ENCODE measurements around the gene TCHH.
"Not testable (repeated sequence)": the region's sequence is repeated elsewhere in the genome, so short reads cannot be mapped to it uniquely, and the experiment has no call there.

The TCHH gene, protein sequence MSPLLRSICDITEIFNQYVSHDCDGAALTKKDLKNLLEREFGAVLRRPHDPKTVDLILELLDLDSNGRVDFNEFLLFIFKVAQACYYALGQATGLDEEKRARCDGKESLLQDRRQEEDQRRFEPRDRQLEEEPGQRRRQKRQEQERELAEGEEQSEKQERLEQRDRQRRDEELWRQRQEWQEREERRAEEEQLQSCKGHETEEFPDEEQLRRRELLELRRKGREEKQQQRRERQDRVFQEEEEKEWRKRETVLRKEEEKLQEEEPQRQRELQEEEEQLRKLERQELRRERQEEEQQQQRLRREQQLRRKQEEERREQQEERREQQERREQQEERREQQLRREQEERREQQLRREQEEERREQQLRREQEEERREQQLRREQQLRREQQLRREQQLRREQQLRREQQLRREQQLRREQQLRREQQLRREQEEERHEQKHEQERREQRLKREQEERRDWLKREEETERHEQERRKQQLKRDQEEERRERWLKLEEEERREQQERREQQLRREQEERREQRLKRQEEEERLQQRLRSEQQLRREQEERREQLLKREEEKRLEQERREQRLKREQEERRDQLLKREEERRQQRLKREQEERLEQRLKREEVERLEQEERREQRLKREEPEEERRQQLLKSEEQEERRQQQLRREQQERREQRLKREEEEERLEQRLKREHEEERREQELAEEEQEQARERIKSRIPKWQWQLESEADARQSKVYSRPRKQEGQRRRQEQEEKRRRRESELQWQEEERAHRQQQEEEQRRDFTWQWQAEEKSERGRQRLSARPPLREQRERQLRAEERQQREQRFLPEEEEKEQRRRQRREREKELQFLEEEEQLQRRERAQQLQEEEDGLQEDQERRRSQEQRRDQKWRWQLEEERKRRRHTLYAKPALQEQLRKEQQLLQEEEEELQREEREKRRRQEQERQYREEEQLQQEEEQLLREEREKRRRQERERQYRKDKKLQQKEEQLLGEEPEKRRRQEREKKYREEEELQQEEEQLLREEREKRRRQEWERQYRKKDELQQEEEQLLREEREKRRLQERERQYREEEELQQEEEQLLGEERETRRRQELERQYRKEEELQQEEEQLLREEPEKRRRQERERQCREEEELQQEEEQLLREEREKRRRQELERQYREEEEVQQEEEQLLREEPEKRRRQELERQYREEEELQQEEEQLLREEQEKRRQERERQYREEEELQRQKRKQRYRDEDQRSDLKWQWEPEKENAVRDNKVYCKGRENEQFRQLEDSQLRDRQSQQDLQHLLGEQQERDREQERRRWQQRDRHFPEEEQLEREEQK (N-terminal part only)

DNA sequence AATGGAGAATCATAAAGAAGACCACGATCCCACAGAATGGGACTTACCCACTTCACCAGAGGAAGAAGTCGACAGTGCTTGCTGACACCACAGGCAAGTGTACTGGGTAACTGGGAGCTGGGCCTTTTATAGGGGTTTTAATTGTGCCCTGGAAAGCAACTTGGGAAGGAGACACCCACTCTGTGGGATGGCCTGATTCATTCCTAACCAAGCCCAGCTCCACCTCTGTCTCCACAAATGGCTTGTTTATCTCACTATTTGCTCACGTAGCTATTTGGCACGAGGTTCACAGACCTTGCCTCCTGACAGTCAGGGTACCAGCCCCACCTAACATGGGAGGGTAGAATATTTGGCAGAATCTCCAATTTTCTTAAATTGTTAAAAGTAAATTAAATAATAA is at the start of gene TCHH:
TSS of gene TCHH (minus strand) at position 101 of the 400 bp plus-strand sequence. CDS start 1,364 bp downstream, outside the sequence.
- no peak for DNase-seq (ENCODE audit: low read depth)

DNA sequence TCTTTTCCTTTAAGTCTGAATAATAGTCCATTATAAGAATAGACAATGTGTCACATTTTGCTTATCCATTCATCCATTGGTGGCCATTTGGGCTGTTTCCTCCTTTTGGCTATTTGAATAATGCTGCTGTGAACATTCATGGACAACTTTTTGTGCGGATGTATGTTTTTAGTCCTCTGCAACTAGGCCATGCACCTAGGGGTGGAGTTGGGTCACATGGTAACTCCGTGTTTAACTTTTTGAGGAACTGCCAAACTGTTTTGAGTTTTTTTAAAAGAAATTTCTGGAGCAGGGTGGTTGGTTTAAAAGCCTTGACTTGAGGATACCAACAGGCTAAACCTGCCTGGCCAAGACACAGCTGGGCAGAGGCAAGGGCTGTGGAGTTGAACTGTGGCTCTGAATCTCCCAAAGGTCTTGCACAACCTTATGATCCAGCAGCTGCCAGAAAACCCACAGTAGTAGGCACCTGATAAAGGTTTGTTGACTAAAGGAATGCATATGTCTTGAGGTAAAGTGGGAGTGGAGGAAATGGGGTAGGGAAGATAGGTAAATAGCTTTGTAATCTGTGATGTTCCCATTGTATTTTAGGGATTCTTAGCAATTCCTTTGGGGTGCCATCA is 49.4 kb upstream of the TCHH start:
- no peak for DNase-seq (ENCODE audit: low read depth)

DNA sequence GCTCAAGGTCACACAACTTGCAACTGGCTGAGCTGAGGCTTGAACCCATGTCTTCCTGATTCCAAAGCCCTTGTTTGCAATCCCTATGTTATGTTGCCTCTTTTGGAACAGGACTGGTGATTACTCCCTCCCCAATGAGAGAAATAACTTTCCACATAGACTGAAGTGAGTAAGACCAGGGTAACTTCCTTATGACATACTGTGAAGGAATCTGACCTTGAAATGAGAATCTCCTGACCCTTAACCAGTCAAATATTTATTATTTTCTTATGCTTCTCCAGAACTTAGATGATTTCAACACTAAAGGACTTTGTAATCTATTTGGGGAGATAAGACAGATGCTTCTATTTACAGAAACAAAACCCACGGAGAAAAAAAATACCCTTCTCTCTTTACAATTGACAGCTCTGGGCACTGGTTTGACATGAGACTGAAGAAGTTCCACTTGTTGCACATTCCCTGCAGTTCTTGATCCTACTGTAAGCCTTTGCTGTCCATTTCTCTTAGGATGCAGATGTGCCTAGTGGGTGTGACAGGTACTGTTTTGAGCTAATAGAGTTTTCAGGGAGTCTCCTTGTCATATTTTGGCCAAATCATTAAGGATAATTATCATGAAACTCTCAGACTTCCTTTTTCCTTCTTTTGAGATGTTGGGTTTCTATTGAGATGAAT is 47.7 kb upstream of the TCHH start:
- DNase-seq (ENCODE audit: low read depth), result no peak

DNA sequence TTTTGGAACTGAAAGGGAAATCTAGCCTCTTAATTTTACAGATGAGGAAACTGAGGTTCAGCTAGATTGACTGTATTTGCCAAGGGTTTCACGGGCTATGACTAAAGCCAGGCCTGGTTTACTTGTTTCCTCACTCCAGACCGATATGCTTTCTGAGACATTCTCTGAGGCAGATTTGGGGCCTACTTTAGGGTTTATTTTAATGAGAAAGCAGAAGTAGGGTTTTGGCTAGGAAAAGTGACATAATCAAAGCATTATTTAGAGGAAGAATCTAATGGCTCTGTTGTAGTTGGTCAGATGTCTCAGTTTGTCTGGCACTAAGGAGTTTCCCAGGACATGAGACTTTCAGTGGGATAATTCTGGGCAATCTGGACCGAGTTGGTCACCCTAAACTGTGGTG is 45.3 kb upstream of the TCHH start:
- DNase-seq (ENCODE audit: low read depth), result no peak

DNA sequence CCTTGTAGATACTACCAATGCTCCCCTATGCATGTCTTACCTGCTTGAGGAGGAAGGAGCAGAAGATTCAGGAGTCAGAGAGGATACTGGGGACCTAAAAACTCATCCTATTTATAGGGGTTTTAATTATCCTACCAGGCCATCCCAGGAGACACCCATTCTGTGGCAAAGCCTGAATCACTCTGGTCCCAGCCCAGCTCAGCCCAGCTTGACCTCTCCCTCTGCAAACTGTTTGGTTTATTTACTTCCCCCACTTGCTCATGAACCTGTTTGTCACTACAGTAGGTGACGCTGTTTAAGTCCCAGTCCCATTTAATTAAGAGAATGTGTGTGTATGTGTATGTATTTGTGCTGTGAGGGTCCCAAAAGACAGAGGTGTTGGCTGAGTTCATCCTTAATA is 43.9 kb upstream of the TCHH start, which contains the start of gene RPTN:
TSS of gene RPTN (minus strand) at position 85 of the 400 bp plus-strand sequence. CDS start 1,339 bp downstream, outside the sequence.
- DNase-seq (ENCODE audit: low read depth), result no peak

DNA sequence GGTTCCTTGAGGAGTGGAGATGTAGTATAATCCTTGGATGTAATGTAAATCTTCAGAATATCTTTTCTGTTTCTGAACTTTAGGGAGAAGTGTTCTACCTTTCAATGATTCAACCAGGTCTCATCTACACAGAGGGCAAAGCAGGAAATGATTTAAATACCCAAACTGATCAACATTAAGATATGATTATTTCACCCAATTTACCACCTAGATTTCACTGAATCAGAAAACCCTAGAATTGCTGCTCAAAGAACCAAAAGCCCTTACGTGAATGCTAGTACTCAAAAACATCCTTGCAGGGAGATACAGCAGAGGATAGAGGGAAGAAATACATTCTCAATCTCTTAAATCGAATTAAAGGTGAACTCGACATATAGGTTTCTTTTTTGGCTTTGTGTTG is 38.8 kb upstream of the TCHH start:
- DNase-seq (ENCODE audit: low read depth), result no peak

DNA sequence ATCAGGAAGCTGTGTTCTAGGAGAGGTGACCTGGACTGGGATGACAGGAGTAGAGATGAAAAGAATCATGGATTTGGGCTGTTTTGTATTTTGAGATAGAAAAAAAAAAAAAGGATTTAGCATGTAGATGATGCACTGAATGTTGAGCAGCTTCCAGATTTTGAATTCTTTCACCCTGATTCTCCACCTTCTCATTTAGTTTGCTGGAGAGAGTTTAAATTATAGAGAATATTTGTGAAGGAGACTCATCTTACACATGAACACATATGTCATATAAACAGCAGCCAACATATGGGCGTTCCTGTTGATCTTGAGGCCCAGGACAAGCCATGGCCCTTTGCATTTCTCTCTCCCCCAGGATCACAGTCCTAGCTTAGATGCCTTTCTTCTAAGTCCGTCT is 36.4 kb upstream of the TCHH start:
- DNase-seq (ENCODE audit: low read depth), result no peak

DNA sequence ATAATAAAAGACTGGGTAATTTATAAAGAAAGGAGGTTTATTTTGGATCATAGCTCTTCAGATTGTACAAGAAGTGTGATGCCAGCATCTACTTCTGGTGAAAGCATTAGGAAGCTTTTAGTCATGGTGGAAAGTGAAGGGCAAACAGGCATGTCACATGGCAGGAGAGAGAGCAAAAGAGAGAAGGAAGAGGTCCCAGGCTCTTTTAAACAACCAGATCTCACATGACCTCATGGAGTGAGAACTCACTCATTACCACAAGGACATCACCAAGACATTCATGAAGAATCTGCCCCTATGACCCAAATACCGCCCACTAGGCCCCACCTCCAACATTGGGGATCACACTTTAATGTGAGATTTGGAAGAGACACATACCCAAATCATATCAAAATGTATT is 33.7 kb upstream of the TCHH start:
- no peak for DNase-seq (ENCODE audit: low read depth)

DNA sequence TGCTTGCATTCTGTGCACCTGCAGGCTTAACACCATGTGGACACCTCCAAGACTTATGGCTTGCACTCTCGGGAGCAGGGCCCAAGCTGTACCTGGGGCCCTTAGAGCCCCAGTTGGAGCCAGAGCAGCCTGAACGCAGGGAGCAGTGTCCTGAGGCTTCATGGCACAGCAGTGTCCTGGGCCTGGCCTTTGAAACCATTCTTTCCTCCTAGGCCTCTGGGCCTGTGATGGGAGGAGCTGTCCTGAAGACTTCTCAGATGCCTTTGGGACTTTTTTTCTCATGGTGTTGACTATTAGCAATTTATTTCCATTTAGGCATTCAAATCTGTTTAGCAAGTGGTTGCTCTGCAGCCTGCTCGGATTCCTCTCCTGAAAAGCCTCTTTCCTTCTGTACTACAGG is 32.8 kb upstream of the TCHH start:
- no peak for DNase-seq (ENCODE audit: low read depth)

DNA sequence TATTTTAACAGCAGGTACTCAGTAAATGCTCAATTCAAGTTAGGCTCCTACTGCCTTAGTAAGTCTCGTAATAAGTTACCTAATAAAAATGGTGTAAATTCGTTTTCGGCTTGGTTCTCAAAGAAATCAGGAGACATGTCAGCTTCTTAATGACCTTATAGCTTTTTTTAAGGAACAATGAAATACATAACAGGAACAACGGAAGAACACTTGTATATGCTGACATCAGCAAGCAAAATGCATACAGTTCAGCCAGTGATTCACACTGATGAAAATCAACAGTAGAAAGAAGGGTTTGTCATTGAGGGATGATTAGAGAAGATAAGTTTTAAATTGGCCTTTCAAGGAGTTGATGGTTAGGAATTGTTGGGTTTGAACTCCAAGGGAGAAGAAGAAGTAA is 30.5 kb upstream of the TCHH start:
- no peak for DNase-seq (ENCODE audit: low read depth)

DNA sequence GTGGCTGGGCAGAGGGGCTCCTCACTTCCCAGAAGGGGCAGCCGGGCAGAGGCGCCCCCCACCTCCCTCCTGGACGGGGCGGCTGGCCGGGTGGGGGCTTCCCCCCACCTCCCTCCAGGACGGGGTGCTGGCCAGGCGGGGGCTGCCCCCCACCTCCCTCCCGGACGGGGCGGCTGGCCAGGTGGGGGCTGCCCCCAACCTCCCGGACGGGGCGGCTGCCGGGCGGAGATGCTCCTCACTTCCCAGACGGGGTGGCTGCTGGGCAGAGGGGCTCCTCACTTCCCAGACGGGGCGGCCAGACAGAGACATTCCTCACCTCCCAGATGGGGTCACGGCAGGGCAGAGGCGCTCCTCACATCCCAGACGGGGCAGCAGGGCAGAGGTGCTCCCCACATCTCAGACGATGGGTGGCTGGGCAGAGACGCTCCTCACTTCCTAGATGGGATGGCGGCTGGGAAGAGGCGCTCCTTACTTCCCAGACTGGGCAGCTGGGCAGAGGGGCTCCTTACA is 29.5 kb upstream of the TCHH start:
- not testable (repeated sequence) for DNase-seq (ENCODE audit: low read depth)

DNA sequence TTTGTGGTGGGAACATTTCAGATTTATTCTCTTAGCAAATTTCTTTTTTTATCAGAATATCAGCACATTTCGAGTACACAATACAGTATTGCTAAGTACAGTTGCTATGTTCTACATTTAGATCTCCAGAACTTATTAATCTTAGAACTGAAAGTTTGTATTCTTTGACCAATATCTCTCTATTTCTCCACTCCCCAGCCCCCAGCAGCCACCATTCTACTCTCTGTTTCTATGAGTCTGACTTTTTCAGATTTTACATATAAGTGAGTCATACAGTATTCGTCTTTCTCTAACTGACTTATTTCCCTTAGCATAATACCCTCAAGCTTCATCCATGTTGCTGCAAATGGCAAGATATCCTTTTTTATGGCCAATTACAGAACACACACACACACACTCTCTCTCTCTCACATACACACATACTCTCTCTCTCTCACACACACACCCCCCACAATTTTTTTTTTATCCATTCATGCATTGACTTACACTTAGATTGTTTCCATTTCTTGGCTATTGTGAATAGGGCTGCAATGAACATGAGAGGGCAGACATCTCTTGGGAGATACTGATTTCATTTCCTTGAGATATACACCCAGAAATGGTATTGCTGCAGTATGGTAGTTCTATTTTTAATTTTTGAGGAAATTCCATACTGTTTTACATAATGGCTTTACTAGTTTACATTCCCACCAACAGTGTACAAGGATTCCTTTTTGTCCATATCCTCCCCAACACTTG is 28.1 kb upstream of the TCHH start:
- DNase-seq (ENCODE audit: low read depth), result no peak

DNA sequence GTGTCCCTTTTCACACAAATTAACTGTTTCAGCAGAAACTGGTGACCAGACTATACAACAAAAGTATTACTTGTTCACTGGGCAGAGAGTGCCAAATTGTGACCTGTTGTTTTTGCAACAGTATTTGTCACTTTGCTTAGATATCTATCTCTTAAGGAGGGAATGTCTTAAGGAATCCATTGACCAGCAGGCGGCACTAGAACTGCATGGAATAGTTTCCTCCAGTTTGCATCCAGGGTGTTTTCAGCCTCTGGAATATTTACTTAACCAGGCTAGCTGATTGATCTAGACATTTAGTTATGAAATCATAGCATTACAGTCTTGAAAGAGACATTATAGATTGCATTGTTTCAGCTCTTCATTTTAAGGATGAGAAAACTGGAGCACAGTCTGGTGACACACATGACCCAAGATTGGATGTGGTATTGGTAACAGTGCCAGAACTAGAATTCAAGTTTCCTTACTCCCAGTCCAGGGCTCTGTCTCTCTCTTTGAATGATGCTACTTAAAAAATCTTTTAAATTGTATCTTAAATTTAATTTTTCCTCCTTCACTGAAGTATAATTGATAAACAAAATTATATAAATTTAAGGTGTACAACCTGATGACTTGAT is 26.8 kb upstream of the TCHH start:
- no peak for DNase-seq (ENCODE audit: low read depth)

DNA sequence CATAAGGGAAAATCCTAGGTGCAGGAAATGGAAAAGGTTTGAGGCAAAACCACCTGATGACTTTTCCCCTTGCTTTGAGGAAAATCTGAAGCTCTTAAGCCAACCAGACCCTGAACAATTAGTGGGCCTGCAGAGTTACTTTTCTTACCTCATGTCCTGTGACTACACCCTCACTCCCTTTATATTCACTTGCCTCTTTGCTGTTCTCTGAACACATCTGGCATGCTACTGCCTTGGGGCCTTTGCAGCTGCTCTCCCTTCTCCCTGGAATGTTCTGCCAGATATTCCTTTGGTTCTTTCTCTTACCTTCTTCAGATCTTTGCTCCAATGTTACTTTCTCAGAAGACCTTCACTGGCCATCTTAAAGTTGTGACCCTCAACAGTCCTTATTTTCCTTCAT is 22.0 kb upstream of the TCHH start:
- DNase-seq (ENCODE audit: low read depth), result no peak

DNA sequence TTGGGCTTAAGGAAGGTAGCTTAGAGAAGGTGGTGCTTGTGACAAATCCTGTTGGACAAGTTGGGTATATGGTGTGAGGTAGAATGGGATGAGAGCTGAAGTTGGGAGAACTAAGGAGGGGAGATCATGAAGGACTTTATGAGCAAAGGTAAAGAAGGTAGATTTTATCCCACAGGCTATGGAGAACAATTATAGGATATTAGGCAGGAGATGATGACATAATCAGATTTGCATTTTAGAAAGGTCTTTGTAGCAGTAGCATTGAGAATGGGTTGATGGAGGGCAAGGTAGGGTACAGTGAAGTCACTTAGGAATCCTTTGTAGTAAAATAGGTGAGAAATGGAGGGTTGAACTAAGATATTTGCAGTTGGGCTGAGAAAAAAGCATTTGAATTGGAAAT is 14.9 kb upstream of the TCHH start:
- no peak for DNase-seq (ENCODE audit: low read depth)

DNA sequence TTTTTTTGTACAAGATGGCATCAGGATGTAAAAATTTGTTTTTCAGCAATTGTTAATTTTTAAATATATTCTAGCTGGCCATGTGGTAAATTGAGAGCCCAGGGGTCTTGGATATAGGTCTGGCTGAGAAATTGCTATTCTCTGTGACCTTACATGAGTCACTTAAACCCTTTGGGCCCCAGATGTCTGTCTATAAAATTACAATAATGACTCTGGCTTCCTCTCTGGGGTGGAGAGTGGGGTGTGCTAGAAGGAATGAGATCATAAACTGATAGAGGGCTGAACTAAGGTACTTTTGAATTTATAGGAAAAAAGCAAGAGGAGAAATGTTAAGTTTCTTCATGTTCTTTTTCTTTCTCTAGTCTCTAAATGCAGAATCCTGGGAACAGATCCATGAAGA is 12.4 kb upstream of the TCHH start:
- DNase-seq (ENCODE audit: low read depth), result no peak

DNA sequence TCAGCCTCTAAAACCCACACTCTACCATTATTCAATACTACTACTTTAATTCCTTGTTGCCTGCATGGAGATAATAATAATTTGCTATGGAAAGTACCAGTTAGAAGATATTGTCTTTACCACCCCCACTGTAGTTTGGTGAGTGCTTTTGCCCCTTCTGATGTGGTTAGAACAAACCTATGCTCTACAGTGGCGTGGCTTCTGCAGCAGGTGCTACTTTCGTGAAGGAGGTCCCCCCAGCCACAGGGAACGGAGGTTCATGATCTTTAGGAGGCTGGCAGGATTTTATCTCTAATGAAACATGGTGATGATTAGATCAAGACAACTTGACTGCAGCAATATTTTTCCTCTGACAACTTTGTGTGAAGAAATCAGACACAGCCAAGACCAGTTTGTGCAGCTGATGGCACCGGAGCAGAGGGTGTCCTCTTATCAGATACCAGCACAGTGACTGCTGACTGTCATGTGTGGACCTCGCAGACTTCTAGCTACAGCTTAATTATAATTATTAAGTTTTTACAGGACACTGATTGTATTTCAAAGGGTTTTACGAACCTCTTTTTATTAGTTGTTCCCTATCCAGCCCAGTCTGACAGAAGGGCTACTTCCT is 10.7 kb upstream of the TCHH start:
- DNase-seq (ENCODE audit: low read depth), result no peak

DNA sequence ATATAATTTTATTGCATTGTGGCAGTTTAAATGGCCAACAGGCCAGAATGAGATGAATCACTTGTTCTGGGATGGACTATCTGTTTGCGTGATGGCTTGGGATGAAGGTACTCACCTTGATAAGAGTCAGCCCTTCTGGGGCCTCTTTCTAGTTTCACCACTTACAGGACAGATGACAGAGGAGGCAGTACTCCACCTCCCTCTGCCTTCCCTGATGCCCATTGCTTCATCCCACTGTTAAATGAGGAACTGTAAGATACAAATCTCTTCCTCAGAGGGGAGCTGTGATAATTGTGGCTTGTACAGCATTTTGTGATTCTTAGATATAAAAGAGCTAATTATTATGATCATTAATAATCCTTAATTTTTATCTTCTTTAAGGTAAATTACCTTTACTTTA is 3.7 kb upstream of the TCHH start:
- no peak for DNase-seq (ENCODE audit: low read depth)

DNA sequence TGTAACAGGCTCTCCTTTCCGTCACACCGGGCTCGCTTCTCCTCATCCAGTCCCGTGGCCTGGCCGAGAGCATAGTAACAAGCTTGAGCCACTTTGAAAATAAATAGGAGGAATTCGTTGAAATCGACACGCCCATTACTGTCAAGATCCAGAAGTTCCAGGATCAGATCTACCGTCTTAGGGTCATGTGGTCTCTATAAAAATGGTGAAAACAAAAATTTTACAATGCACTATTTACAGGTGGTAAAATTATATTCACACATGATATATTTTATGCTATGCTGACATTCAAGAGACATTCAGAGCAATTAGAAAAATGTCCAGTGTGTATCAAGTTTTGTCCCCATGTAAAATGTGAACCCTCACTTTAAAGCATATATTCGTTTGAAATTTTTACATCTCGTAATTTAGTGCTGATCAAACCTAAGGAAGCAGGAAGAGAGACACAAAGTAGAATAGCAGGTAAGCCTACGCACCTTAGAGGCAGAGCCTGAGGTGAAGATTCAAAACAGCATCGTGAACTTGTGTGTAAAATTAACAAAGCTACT is 2.3 kb downstream of the TCHH start:
- no peak for DNase-seq (ENCODE audit: low read depth)
